ENCODE results near the gene DSCAM. TPM values are rescaled to one million over a fixed set of nuclear protein-coding genes. Genes with fewer than 3 reads are reported as not detected.

DSCAM gene
- polyA plus RNA-seq, 1 experiment: 0.10 TPM

- Histone ChIP-seq H3K36me3 (ENCODE audit: control insufficient read depth, insufficient read depth, low read length) (no peaks in the 10 kb centered on the region), H3K27me3 (ENCODE audit: control insufficient read depth, insufficient read depth, low read length) (no peaks in the 10 kb centered on the region), H3K4me3 (ENCODE audit: low read depth, low read length) (no peak overlapping the region)
- ChIA-PET POLR2A (no interaction called here), CTCF (no interaction called here)
- no peak for TF ChIP-seq CTCF (IDR thresholded peaks at IDR 0.05; ENCODE audit: insufficient read depth, low read depth, low read length)
- no peak for DNase-seq (ENCODE audit: low read depth)
These were observed 293.2 kb downstream of the DSCAM start for GRCh38 chr21:40553781-40554180.

GRCh38 chr21:40547906-40548513 is 298.9 kb downstream of the DSCAM start:
- ChIA-PET POLR2A (no interaction called here), CTCF (no interaction called here)
- no peak for DNase-seq (ENCODE audit: low read depth)
- TF ChIP-seq CTCF (IDR thresholded peaks at IDR 0.05; ENCODE audit: insufficient read depth, low read depth, low read length): no peak
- Histone ChIP-seq H3K36me3 (ENCODE audit: control insufficient read depth, insufficient read depth, low read length) (no peaks in the 10 kb centered on the region), H3K27me3 (ENCODE audit: control insufficient read depth, insufficient read depth, low read length) (no peaks in the 10 kb centered on the region), H3K4me3 (ENCODE audit: low read depth, low read length) (no peak overlapping the region)

GRCh38 chr21:40546647-40547046 is 300.3 kb downstream of the DSCAM start:
- Histone ChIP-seq H3K4me3 (ENCODE audit: low read depth, low read length) (no peak overlapping the region), H3K27me3 (ENCODE audit: control insufficient read depth, insufficient read depth, low read length) (no peaks in the 10 kb centered on the region), H3K36me3 (ENCODE audit: control insufficient read depth, insufficient read depth, low read length) (no peaks in the 10 kb centered on the region)
- ChIA-PET CTCF (no interaction called here), POLR2A (no interaction called here)
- no peak for TF ChIP-seq CTCF (IDR thresholded peaks at IDR 0.05; ENCODE audit: insufficient read depth, low read depth, low read length)
- DNase-seq (ENCODE audit: low read depth): no peak

GRCh38 chr21:40540216-40540615 is 306.7 kb downstream of the DSCAM start:
- H3K4me3 ChIP-seq (ENCODE audit: low read depth, low read length): no peak overlapping the region
- POLR2A ChIA-PET: no interaction called here
- CTCF ChIA-PET: no interaction called here

GRCh38 chr21:40534886-40535285 is 312.1 kb downstream of the DSCAM start:
- no peak for TF ChIP-seq CTCF (IDR thresholded peaks at IDR 0.05; ENCODE audit: insufficient read depth, low read depth, low read length)
- no peaks in the 10 kb centered on the region for H3K27me3 ChIP-seq (ENCODE audit: control insufficient read depth, insufficient read depth, low read length)
- no peaks in the 10 kb centered on the region for H3K36me3 ChIP-seq (ENCODE audit: control insufficient read depth, insufficient read depth, low read length)
- no peak for DNase-seq (ENCODE audit: low read depth)
- H3K4me3 ChIP-seq (ENCODE audit: low read depth, low read length): no peak overlapping the region
- ChIA-PET CTCF (no interaction called here), POLR2A (no interaction called here)

More at GRCh38 chr21:40540216-40540615, 306.7 kb downstream of the DSCAM start:
- Histone ChIP-seq H3K36me3 (ENCODE audit: control insufficient read depth, insufficient read depth, low read length) (no peaks in the 10 kb centered on the region), H3K27me3 (ENCODE audit: control insufficient read depth, insufficient read depth, low read length) (no peaks in the 10 kb centered on the region)
- no peak for DNase-seq (ENCODE audit: low read depth)
- TF ChIP-seq CTCF (IDR thresholded peaks at IDR 0.05; ENCODE audit: insufficient read depth, low read depth, low read length): no peak
